ENCODE measurements around the gene HLA-E. TPM values are rescaled to one million over a fixed set of nuclear protein-coding genes. Genes with fewer than 3 reads are reported as not detected.
"Not testable (repeated sequence)": the region's sequence is repeated elsewhere in the genome, so short reads cannot be mapped to it uniquely, and the experiment has no call there.

HLA-E gene
- total and polyA plus RNA-seq, 10 of the 15 experiments (the other 5 are each of a cell fraction or from before 2014, with no cell fraction given) = 35.1 to 483 (median 267) TPM

- H3K27me3 ChIP-seq (replicated peaks in 1 of 2; ENCODE audit: control insufficient read depth in 2 of 2, insufficient read depth in 2 of 2, low read length in 1 of 2); intact Hi-C loops (cut with micrococcal nuclease; ENCODE audit: unreplicated experiment); ATAC-seq; FAIRE-seq; H3K27ac ChIP-seq (ENCODE audit: control insufficient read depth, insufficient read depth); BruUV-seq (replicated peaks); H4K20me1 ChIP-seq (ENCODE audit: control insufficient read depth, insufficient read depth); H3K9me3 ChIP-seq (replicated peaks; ENCODE audit: control insufficient read depth, insufficient read depth, low read length); DNase-seq (ENCODE audit: low read depth, low spot score); H2AFZ ChIP-seq (ENCODE audit: control insufficient read depth, low read depth, low read length): not testable (repeated sequence)
- RAD21 ChIA-PET (ENCODE audit: unreplicated experiment) = interaction anchor here (1.1 kb wide), 1 partner anchor 25 kb away, joined by 4 read pairs; no protein-coding TSS in a partner anchor
- H3K79me2 ChIP-seq (ENCODE audit: control insufficient read depth, insufficient read depth, low read length) = peaks cover 34% of the 10 kb centered on the region
- 4% methylated on average over 14 of the region's 14 CpGs for WGBS (ENCODE audit: insufficient coverage, insufficient replicate concordance, low lambda C conversion rate, missing lambda C conversion rate)
- peak overlapping the region; percentile 94 for H3K4me2 ChIP-seq (ENCODE audit: control insufficient read depth, insufficient read depth)
- in situ Hi-C loops (cut with MboI) = loop anchor here (5.0 kb wide), 1 partner anchor 41 kb away; no protein-coding TSS in a partner anchor
- SMC1A ChIA-PET (ENCODE audit: uncharacterized antibody, unreplicated experiment) = interaction anchor here (0.9 to 6.0 kb wide), 3 partner anchors 18 to 41 kb away, joined by 3 to 49 read pairs (median 8); no protein-coding TSS in a partner anchor
- CTCF ChIA-PET = interaction anchor here (0.6 to 8.0 kb wide), 6 partner anchors 8 to 696 kb away, joined by 3 to 93 read pairs (median 6); no protein-coding TSS in a partner anchor
- POLR2A ChIA-PET = interaction anchor here (0.6 to 1.9 kb wide), 3 partner anchors 25 to 657 kb away, joined by 3 to 9 read pairs (median 6); no protein-coding TSS in a partner anchor
- H3K4me3 ChIP-seq = peak overlapping the region; percentile 94
- peak overlapping the region; percentile 94 for H3K9ac ChIP-seq (ENCODE audit: control insufficient read depth, insufficient read depth, low read length)
- peaks cover 18% of the 10 kb centered on the region for H3K4me1 ChIP-seq (ENCODE audit: control insufficient read depth, insufficient read depth, low read length)
- H3K36me3 ChIP-seq (ENCODE audit: control insufficient read depth in 2 of 2, insufficient read depth in 2 of 2, low read length in 1 of 2) = peaks cover 20 to 37% of the 10 kb centered on the region in 2 experiments
- TF ChIP-seq PML (IDR thresholded peaks at IDR 0.05; ENCODE audit: low read length) (0 out of 2 replicates have a peak, but pooled peaks have one; percentile 3), POLR2A (IDR thresholded peaks at IDR 0.05; ENCODE audit: low read depth, low read length) (peak; percentile 77; the same call in 1 of the 2 replicates), POLR2AphosphoS5 (IDR thresholded peaks at IDR 0.05; ENCODE audit: low read length) (peak; percentile 64), POLR2AphosphoS2 (IDR thresholded peaks at IDR 0.05; ENCODE audit: low read depth, low read length) (0 out of 2 replicates have a peak, but pooled peaks have one; percentile 13)
Measured at GRCh38 chr6:30491291-30491953, 2.1 kb downstream of the HLA-E start.

All from GM12878 (cell line).